Measurements from ENCODE around the gene MLPH.

MLPH gene

GRCh38 chr2:237503201-237503600 is 16.1 kb downstream of the MLPH start:
- no peak for DNase-seq

GRCh38 chr2:237505188-237505939 is 18.3 kb downstream of the MLPH start:
- no peak for DNase-seq

GRCh38 chr2:237507512-237507911 is 20.5 kb downstream of the MLPH start:
- no peak for DNase-seq

GRCh38 chr2:237508361-237508760 is 21.3 kb downstream of the MLPH start:
- no peak for DNase-seq

- DNase-seq = no peak
These were observed 22.1 kb downstream of the MLPH start for GRCh38 chr2:237509151-237509550.

GRCh38 chr2:237509905-237510304 is 22.9 kb downstream of the MLPH start:
- DNase-seq = no peak

- DNase-seq = no peak
These were observed 23.6 kb downstream of the MLPH start for GRCh38 chr2:237510502-237511217.

- no peak for DNase-seq
These were observed 24.4 kb downstream of the MLPH start for GRCh38 chr2:237511433-237511832.

GRCh38 chr2:237511885-237512405 is 24.9 kb downstream of the MLPH start:
- DNase-seq = no peak

- peak; percentile 19 for DNase-seq
These were observed 25.9 kb downstream of the MLPH start for GRCh38 chr2:237512774-237513466.

- DNase-seq = no peak
These were observed 26.6 kb downstream of the MLPH start for GRCh38 chr2:237513693-237514092.

GRCh38 chr2:237514474-237515130 is 27.6 kb downstream of the MLPH start:
- no peak for DNase-seq

- no peak for DNase-seq
These were observed 28.1 kb downstream of the MLPH start for GRCh38 chr2:237515166-237515565.

GRCh38 chr2:237515621-237516275 is 28.7 kb downstream of the MLPH start:
- no peak for DNase-seq

GRCh38 chr2:237517163-237517562 is 30.1 kb downstream of the MLPH start:
- DNase-seq = no peak

GRCh38 chr2:237517990-237518389 is 30.9 kb downstream of the MLPH start:
- no peak for DNase-seq

- no peak for DNase-seq
These were observed 32.6 kb downstream of the MLPH start for GRCh38 chr2:237519506-237520245.

- DNase-seq = no peak
These were observed 33.2 kb downstream of the MLPH start for GRCh38 chr2:237520290-237520689.

- DNase-seq = no peak
These were observed 37.6 kb downstream of the MLPH start for GRCh38 chr2:237524631-237525030.

GRCh38 chr2:237525559-237526157 is 38.6 kb downstream of the MLPH start:
- no peak for DNase-seq

GRCh38 chr2:237527233-237527632 is 40.2 kb downstream of the MLPH start:
- no peak for DNase-seq

All from NCI-H2171 (cell line).